ENCODE data around the gene SYT1.

DNA sequence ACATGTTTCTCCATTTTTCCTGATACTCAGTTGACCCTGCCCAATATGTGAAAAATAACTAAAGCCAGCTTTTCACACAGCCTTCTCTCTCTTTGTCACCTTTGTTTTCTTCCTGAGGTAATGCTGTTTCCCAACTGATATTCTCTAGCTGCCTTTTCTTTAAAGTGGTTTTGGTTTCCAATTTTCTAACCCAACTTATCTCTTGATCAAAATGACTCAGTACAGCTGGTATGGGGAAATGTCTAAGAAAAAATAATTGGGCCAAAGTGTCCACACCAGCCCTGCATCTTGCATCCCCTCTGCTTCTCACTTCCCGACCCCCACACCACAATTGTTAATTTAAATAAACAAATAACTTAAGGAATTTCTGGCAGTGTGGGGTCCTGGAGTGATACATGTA, 193.8 kb downstream of the SYT1 start:
- TF ChIP-seq POLR2AphosphoS5 (IDR thresholded peaks at IDR 0.05), result no peak
- no peak for TF ChIP-seq POLR2A (IDR thresholded peaks at IDR 0.05)

All from sigmoid colon (tissue), 4 donors.